ENCODE results near the gene PGAM2.

The PGAM2 gene

DNA sequence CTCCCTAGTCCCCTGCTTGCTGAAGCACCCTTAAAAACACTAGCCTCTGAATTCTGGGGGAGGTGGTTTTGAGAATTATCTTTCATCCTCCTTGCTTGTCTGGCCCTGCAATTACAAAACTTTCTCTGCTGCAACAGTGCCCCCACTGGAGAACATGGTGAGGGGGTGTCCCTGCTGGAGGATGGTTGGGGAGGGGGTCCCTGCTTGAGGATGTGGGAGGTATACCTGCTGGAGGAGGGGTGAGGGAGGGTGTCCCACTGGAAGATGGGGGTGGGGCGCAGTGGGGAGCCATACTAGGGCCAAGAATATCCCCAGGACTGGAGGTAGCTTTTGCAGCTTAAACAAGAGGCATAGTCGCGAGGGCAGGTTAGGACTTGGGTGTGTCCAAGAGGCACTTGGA lies 20.2 kb upstream of the PGAM2 start:
- DNase-seq (ENCODE audit: low read depth, low spot score) = no peak

DNA sequence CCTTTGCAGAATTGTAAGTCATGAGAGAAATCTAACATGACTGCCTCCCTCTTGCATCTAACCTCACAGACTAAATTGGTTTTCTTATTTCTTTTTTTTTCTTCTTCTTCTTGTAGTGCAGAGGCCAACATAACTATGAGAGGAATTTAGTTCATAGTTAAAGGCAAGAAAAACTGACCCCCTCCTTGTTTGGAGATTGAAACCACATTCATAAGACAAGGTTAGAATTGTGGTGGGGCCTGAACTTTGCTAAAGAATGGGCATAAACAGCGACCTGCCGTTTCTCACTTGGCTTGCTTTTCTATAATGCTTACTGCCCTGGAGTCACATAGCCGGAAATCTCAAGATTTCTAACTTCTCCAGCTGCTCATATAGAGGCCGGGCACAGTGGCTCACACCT lies 19.3 kb upstream of the PGAM2 start:
- no peak for DNase-seq (ENCODE audit: low read depth, low spot score)

DNA sequence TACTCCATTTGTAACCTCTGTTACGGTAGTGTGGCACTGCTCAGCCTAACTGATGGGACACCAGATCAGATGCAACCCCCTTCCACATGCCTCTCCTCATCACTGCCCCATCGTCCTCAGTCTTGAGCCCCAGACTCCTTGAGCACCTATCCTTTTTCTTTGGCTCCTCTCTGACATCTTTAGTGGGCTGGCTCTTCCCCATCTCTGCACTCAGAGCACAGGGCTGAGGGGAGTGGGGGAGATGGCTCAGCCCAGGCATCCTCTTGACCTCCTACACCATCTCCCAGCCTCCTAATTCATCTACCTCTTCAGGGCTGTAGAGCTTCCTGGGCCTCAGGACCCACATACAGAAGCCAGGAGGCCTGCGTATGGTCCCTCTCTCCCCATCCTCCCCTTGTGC lies 18.4 kb upstream of the PGAM2 start:
- DNase-seq (ENCODE audit: low read depth, low spot score) = no peak

DNA sequence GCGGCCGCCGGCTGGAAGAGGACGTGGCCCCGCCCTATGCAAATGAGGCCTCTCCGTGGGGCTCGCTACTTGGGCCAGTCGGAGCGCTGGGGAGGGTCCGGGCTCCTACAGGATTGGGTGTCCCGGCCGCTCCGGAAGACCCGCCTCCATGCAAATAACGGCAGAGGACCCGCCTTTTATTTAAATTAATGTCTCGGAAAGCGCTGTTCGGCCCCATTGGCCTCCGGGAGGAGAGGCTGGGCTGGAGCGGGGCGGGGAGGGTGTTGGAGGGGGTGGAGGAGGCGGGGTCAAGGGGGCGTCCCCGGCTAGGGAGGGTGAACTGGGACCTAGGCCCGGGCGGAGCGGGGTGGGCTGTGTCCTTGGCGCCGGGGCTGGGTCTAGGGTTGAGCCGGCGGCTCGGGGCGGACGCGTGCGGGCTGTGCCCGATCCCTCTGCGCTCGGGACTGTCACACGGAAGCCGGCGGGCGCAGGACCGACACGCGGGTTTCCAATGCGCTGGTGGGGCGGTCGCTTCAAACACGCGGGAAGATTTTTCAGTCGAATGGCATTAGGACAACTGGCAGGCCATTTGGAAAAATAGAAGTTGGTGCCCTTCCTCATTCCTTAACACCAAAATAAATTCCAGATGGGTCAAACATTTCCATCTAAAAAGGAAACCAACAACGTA lies 17.3 kb upstream of the PGAM2 start:
- DNase-seq (ENCODE audit: low read depth, low spot score) = peak; percentile 97

DNA sequence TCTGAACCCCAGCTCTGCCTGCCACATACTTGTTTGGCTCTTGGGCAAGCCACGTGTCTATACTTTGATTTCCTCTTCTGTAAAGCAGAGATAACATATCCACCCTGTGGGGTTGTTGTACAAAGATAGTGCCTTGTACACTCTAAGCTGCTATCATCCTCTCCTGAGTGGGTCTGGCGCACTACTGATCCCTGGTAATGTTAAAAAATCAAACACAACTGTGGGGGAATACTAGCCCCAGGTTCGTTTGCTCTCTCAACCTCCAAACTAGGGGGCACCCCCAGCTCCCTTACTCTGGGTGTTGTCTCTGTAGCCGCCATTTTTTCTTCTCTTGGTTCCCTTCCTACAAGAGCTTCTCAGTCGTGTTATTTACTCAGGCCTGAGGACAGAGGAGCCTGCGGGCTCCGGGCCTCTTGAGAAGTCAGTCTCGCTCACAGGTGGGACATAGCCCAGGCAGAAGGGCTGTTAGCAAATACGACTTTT lies 15.9 kb upstream of the PGAM2 start:
- DNase-seq (ENCODE audit: low read depth, low spot score) = no peak

DNA sequence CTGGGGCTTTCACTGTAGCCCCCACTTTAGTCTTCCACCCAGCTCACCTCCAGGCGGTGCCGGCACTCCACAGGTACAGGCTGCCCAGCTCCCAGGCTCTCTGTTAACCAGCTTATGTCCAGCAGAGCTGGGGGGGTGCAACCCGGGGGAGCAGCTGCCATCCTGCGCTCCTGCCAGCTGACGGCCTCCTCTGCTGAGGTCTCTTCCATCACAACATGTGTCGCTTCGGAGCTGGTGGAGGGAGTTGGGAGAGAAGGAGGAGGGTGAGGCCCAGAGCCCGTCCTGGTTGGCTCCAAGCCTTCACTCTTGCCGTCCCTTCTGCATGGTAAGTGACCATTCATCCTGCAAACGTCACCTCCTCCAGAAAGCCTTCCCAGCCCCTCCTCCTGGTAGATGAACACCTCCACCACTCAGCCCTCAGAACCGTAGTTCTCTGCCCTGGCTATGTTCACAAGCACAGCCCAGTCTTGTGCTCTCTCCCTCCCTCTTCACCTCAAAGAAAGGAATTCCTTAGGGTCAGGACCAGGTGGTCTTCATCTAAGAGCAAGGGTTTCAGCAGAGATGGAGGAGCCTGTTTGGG lies 15.4 kb upstream of the PGAM2 start:
- no peak for DNase-seq (ENCODE audit: low read depth, low spot score)

DNA sequence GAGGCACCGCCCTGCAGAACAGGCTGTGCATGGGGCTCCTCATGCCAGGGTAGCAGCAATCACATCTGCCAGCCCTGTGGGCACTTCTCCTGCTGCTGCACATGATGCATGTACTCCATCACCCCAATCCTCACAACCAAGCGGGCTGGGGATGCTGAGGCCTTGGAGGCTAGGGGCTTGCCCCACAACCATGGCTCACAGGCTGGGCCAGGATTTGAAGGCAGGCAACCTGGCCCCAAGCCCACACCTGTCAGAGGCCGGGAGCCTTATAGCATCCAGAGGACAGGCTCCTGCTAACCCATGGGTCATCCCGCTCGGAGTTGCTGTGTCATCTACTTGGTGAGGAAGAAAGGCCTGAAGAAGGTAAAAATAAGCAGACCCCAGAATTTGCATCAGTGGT lies 14.8 kb upstream of the PGAM2 start:
- no peak for DNase-seq (ENCODE audit: low read depth, low spot score)

DNA sequence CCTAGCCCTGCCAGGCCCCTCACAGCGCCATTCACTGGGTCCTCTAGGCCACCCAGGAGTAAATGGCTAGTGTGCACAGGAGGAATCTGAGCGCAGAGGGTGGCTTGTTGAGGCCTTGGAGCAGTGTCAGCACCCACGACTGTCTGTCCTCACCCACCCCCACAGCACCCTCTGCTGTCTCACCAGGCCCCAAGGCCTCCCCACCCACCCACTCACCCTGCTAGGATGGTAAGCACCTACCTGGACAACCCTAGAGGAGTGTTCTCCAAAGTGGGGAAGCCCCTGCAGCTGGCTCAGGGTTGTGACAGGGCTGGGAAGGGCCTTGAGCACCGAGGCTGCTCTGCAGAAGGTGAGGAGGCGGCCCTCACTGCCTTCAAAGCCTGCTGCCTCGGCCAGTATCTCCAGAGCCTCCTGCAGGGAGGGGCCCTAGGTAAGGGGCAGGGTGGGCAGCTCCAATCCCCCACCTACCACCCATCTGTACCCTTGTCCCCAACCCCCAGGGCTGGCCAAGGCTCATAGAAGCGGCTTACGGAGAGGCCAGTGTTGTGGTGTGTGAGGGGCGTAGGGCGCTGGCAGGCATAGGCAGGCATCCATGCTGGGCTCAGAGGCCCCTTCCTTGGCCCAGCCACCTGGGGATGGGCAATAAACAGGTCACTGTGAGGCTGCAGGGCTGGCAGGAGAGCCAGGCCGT lies 14.1 kb upstream of the PGAM2 start:
- no peak for DNase-seq (ENCODE audit: low read depth, low spot score)

DNA sequence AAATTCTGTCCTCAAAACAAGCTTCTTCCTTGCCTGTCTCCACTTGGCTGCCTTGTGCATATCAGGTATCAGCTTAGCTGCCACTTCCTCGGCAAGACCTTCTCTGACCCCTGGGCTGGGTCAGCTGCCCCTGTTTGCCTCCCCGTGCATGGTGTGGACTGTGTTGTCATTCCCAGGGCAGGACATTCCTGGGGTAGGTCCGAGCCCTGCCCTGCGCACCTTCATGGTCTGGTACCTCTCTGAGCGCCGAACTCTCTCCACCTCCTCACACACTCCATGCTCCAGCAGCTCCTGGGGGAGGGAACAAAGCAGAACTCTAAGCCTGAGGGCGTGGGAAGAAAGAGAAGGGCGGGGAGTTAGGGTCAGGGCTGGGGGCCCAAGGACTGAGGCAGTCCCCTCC lies 13.2 kb upstream of the PGAM2 start:
- no peak for DNase-seq (ENCODE audit: low read depth, low spot score)

DNA sequence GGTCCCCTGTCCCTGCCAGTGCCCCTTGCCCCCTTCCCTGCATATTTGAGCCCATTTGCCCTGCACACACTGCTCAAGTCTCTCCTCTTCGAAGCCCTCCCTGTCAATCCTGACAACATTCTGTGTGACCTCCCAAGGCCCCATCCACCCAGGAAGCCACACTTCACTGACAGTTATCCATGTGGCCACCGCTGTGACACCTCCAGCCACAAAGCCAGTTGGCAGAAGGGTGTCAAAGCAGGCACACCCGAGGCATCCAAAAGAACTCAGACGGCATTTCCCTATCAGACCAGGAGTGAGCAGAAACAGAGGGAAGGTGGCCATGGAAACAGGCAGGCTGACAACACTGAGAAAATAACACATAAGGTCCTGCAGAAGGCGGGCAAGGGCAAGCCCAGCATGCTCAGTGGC lies 12.3 kb upstream of the PGAM2 start:
- DNase-seq (ENCODE audit: low read depth, low spot score) = no peak

DNA sequence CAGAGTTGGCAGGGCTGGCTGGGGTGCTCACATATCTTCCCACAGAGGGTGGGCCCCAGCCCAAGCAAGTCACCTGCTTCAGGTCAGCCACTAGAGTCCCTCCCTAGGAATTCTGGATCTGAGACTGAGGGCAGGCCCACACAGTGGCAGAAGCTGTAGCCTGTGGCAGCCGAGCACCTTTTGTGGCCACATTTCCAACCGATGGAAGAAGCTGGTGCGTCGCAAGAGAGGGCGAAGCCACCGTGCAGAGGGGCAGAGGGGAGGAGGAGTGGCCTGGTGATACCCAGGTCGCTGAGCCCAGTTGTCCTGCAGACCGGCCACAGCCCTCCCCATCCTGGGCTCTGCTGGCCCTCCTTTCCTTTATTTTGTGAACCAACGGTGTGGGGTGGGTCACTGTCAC lies 11.7 kb upstream of the PGAM2 start:
- no peak for DNase-seq (ENCODE audit: low read depth, low spot score)

DNA sequence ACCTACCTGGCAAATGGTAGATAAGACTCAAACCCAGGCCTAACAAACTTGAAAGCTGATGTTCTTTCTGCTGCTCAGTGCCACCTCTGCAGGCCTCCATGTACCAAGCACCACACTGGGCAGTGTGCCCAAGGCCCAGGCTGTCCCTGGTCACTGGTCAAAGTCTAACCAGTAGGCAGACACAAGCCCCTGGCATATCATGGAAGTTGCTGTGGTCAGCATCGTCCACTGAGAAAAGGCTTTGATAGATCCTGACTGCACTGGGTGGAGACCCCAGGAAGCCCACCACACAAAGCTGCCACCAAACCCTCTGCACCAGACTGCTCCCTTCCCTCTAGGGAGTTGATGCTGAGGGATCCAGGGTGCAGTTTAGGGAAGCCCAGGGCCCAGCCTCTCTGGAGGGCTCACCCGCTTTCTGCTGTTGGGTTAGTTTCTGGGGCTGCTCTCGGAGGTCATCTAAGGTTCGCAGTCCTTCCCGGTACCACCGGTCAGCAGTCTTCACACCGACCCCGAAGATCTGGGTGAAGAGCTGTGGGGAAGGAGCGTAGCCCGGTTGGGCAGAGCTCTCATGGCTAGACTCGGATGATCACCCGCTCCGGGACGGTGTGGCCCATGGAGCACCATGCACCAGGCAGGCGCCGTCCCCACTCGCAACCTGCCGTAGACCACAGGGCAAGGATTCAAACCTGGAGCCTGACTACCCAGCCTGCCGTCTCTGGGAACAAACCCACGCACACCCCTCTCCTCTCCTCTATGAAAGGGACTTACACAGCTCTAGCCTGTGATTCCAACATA lies 10.9 kb upstream of the PGAM2 start:
- DNase-seq (ENCODE audit: low read depth, low spot score) = no peak

DNA sequence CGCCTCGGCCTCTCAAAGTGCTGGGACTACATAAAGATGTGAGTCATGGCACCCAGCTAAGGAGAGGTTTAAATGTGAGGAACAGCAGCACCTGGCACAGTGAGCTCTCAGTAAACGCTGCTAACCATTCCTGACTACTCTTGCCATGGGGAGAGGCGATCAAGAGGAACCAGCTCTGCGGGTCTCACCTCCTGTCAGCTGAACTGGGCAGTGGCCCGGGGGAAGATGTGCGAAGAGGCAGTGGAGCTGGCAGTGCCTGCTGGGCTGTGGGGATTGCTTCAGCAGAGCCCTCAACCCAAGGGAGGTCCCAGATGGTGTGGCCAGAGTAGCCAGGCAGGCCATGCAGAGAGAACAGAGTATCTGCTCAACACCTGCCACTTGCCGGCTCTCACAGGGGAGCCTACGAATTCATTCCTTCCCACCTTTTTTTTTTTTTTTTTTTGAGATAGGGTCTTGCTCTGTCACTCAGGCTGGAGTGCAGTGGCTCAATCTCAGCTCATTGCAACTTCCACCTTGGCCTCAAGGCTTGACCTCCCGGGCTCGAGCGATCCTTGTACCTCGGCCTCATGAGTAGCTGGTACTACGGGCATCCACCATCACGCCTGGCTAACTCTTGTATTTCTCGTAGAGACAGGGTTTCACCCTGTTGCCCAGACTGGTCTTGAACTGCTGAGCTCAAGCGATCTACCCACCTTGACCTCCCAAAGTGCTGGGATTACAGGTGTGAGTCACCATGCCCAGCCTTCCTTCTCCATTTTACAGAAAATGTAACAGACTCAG lies 10.1 kb upstream of the PGAM2 start:
- no peak for DNase-seq (ENCODE audit: low read depth, low spot score)

DNA sequence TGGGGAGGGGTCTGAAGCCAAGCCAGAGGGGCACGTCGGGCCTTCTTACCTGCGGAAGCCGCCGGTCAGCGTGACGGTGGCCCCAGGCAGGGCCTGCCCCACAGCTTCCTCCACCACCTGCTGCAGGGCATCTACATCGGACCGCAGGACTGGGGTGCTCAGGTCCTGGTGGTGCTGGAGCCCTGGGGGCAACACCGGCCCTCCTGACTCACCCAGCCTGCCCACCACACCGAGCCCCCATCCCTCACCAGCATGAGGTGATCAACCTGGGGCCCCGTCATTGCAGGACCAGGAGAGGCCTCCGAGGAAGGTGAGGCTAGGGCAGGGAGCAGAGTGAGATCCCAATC lies 9.0 kb upstream of the PGAM2 start:
- no peak for DNase-seq (ENCODE audit: low read depth, low spot score)

DNA sequence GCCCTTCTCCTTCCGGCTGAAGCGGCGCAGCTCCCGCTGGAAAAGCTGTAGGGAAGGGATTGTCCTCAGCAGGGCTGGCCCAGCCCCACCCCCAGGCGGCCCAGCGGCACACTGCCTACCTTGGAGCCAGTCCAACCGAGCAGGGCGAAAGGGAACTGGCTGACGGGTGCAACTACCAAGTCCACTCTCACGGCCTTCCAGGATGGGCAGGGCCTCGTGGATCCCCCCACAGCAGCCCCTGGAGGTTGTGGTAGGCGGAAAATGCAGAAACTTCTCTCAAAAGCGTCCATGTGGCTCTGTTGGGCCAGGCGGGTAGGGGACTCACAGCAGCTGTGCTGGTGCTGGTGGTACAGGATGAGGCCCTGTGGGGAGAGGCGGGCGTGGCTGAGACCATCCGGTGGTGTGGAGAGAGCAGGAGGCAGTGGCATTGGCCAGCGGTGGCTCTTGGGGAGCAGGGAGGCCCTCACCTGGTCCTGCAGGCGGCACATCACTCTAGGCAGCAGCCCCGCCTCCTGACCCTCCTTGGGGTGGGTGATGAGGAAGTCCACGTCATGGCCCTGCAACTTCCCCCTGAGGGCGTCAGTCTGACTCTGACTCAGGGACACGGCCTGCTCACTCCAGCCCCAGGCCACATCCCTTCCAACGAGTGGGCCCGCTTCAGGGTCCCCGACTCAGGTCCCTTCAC lies 8.4 kb upstream of the PGAM2 start:
- no peak for DNase-seq (ENCODE audit: low read depth, low spot score)

DNA sequence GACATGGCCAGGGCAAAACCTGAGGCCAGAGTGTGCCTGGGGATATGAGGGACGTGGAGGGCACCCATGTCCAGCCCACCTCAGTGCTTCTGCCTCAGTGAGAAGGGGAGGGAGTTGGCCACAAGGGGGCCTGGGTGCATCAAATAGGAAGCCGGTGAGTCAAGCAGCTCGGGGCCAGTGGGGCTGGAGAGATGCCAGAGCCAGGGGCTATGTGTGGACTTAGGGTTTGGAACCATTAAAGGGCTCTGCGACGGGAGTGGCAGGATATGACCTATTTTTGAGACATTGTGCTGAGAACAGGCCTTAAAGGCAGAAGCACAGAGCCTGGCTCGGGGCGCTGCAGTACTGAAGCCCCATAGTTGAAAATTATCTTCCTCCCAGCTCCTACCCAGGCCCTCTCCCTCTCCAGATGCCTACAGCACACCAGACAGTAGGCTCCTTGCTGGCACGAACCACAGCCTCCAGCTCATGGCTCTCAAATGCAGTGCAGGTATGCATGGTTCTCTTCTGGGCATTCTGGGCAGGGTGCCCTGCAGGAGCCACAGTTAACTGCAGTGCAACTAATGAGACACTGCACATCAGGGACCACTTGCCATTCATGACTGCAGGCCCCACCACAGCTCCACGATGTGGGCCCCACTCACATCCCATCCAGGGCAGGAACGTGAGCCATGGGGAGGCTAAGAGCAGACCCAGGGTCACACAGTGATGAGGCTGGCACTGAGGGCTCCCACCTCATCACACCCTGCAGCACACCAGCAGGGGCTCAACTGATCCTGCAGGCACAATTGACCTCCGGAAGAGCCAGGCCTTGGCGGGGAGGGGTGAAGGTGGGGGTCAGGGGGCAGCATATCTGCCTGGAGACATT lies 7.2 kb upstream of the PGAM2 start:
- DNase-seq (ENCODE audit: low read depth, low spot score) = peak; percentile 70

DNA sequence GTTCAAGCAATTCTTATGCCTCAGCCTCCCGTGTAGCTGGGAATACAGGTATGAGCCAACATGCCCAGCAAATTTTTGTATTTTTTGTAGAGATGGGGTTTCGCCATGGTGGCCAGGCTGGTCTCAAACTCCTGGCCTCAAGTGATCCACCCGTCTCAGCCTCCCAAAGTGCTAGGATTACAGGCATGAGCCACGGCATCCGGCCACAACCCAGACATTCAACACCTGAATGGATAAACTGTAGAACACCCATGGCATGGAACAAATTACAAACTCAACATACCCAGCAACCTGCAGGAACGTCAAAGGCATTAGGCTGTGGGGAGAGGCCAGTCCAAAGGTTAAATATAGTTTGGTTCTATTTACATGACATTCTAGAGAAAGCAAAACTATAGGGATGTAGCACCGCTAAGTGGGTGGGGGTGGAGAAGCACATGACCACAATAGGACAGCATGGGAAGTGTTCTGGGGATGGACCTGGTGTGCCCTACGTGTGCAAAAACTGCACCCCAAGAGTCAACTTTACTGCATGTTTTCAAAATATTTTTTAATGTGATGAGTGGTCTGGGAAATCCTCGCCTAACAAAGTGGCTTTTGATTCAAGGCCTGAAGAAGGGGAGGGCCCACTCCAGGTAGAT lies 6.5 kb upstream of the PGAM2 start:
- DNase-seq (ENCODE audit: low read depth, low spot score) = no peak

DNA sequence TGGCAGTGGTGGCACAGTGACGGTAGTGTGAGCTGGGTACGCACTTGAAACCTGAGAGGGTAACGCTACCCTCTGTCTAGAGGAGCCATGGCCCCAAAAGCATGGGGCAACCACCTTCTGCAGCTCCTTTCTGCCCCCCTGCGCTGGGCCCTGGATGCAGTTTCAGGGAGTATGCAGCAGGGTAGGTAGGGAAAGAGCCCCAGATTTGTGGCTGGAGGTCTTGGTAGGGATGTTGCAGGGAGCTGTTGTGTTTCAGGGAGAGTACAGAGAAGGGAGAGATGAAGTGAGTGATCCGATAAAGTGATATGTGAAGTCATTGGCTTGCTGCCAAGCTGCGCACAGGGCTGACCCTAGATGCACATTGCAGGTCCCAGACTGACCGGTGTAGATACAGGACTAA lies 2.7 kb upstream of the PGAM2 start:
- DNase-seq (ENCODE audit: low read depth, low spot score) = no peak

DNA sequence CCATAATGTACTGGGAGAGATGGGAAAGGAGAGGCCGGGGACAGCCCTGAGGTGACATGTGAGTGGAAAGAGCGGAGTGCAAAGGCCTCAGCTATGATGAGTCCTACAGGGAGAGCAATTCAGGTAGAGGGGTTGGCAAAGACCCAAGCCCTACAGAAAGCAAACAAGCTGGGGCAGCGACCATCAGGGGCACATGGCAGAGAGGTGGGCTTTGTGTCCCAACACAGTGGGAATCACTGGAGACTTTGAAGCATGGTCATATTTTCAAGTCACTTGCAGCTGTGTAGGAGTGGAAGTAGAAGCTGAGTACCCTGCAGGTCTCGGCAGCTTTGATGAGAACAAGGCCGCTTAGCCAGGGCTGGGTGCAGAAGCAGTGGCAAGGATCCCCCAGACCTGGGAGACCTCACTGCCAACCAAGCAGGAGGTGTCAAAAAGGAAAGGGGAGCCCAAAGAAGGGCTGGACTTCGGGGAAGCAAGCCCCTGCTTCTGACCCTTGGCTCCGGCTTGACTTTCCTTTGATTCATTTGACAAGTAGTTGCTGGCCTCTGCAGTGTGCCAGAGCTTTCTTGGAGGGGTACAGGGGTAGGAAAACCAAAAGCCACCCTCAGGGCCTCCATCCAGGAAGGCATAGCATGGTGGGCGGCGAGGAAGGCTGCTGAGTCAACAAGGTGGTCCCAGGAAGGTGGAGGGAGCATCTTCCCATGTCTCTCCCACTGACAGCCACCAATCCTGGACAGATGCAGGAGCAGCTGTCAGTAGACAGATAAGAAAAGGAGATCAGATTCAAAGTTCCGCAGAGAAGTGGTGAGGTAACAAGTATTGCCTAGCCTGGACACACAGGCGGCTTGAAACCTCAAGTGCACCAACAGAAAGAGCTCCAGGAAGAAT lies 1.9 kb upstream of the PGAM2 start:
- DNase-seq (ENCODE audit: low read depth, low spot score) = no peak

All from smooth muscle cell of the brain vasculature (primary cell).